Common myeloid progenitor, CD34-positive (primary cell): Measurements from ENCODE around the gene TTC4.

Experiments
- CTCF ChIA-PET: fragments of 350-600 bp; sonication (Branson Sonifier 250); formaldehyde crosslinking; loops from one replicate; lab custom pipeline; 2021; ENCODE audit warnings: antibody characterized with exemption; lab: Charles Lee
- POLR2A ChIA-PET: fragments of 350-600 bp; sonication (Branson Sonifier 250); formaldehyde crosslinking; loops from one replicate; lab custom pipeline; 2021; ENCODE audit warnings: antibody characterized with exemption; lab: Charles Lee
- DNase-seq, 3 donors: peaks; one replicate each; pipeline versions ENCODE4 v3.0.0 to v3.0.0-alpha.2; 2013
- H3K27ac ChIP-seq, 2 experiments: 1 replicate in 1 of 2; 2 replicates in 1 of 2; pipeline ENCODE4 v1.7.0; 2013; ENCODE audit warnings: inconsistent platforms in 2 of 2, low read length in 2 of 2, mild to moderate bottlenecking in 2 of 2, low read depth in 1 of 2, moderate library complexity in 1 of 2; ENCODE audit not compliant: severe bottlenecking in 2 of 2, insufficient read depth in 1 of 2, poor library complexity in 1 of 2
- H3K27me3 ChIP-seq, 5 experiments: replicated peaks in 2 of 5; 1 replicate in 3 of 5; 2 replicates in 2 of 5; pipeline versions ENCODE4 v1.6.1 to v1.7.0; 2013; ENCODE audit warnings: low read length in 4 of 5, mild to moderate bottlenecking in 2 of 5, moderate library complexity in 2 of 5, inconsistent platforms in 1 of 5; ENCODE audit not compliant: insufficient read depth in 5 of 5, control insufficient read depth in 4 of 5
- H3K36me3 ChIP-seq, 4 experiments: 1 replicate in 2 of 4; 2 replicates in 2 of 4; pipeline versions ENCODE4 v1.6.1 to v1.7.0; 2013; ENCODE audit warnings: low read length in 3 of 4, control low read depth in 1 of 4, mild to moderate bottlenecking in 1 of 4; ENCODE audit not compliant: control insufficient read depth in 4 of 4, insufficient read depth in 4 of 4
- H3K4me1 ChIP-seq, 4 experiments: 1 replicate in 3 of 4; 2 replicates in 1 of 4; pipeline versions ENCODE4 v1.6.1 to v1.7.1; 2013; ENCODE audit warnings: low read length in 3 of 4, mild to moderate bottlenecking in 3 of 4, control low read depth in 1 of 4, inconsistent platforms in 1 of 4, moderate library complexity in 1 of 4; ENCODE audit not compliant: control insufficient read depth in 4 of 4, insufficient read depth in 4 of 4; ENCODE audit errors: control extremely low read depth in 1 of 4
- H3K4me3 ChIP-seq, 7 experiments: 1 replicate in 4 of 7; 2 replicates in 3 of 7; pipeline versions ENCODE4 v1.5.1 to v1.7.0; 2013; ENCODE audit warnings: mild to moderate bottlenecking in 7 of 7, low read length in 6 of 7, moderate library complexity in 6 of 7, inconsistent platforms in 2 of 7, low read depth in 2 of 7, control low read depth in 1 of 7; ENCODE audit not compliant: insufficient read depth in 4 of 7, control insufficient read depth in 1 of 7; ENCODE audit errors: extremely low read depth in 1 of 7
- H3K9me3 ChIP-seq, 5 experiments: 1 replicate in 4 of 5; 2 replicates in 1 of 5; pipeline versions ENCODE4 v1.6.1 to v1.7.1; 2013; ENCODE audit warnings: low read length in 4 of 5, mild to moderate bottlenecking in 2 of 5, inconsistent platforms in 1 of 5, low read depth in 1 of 5, moderate library complexity in 1 of 5; ENCODE audit not compliant: control insufficient read depth in 4 of 5, insufficient read depth in 2 of 5; ENCODE audit errors: control extremely low read depth in 1 of 5
- WGBS: methylation state at CpG from one replicate; pipeline ENCODE4 v1.1.5; 2013; ENCODE audit not compliant: insufficient coverage; 5-methylcytosine and 5-hydroxymethylcytosine counted together

TTC4 gene

GRCh38 chr1:54695221-54695620 lies 20.4 kb upstream of the TTC4 start:
- CTCF ChIA-PET, result no interaction called here
- 97% methylated on average over 15 of the region's 15 CpGs for WGBS
- DNase-seq, result no peak
- no peaks in the 10 kb centered on the region for H3K4me1 ChIP-seq
- H3K27me3 ChIP-seq, result no peaks in the 10 kb centered on the region
- H3K36me3 ChIP-seq, result no peaks in the 10 kb centered on the region
- no peak overlapping the region for H3K4me3 ChIP-seq
- POLR2A ChIA-PET, result no interaction called here
- H3K27ac ChIP-seq, result no peak overlapping the region
- H3K9me3 ChIP-seq, result no peaks in the 10 kb centered on the region

- Histone ChIP-seq H3K4me3 (no peak overlapping the region), H3K27ac (no peak overlapping the region), H3K4me1 (no peaks in the 10 kb centered on the region), H3K36me3 (no peaks in the 10 kb centered on the region), H3K27me3 (no peaks in the 10 kb centered on the region), H3K9me3 (no peaks in the 10 kb centered on the region)
- no peak for DNase-seq
- WGBS, result 100% methylated on average over 1 of the region's 1 CpG
- ChIA-PET POLR2A (no interaction called here), CTCF (no interaction called here)
These were observed 19.9 kb upstream of the TTC4 start for GRCh38 chr1:54695764-54696163.

- no CpG with 5 or more reads among the region's 3 CpGs for WGBS
- Histone ChIP-seq H3K9me3 (no peaks in the 10 kb centered on the region), H3K4me3 (no peak overlapping the region), H3K36me3 (no peaks in the 10 kb centered on the region), H3K27me3 (no peaks in the 10 kb centered on the region), H3K4me1 (no peaks in the 10 kb centered on the region), H3K27ac (no peak overlapping the region)
- DNase-seq, result no peak
- POLR2A ChIA-PET, result no interaction called here
- CTCF ChIA-PET, result no interaction called here
These were observed 19.4 kb upstream of the TTC4 start for GRCh38 chr1:54696262-54696661.

GRCh38 chr1:54697896-54698295 lies 17.8 kb upstream of the TTC4 start:
- ChIA-PET CTCF (no interaction called here), POLR2A (interaction anchor here (0.7 kb wide), 1 partner anchor 27 kb away, joined by 3 read pairs; no protein-coding TSS in a partner anchor)
- Histone ChIP-seq H3K27me3 (no peaks in the 10 kb centered on the region), H3K4me3 (no peak overlapping the region), H3K4me1 (no peaks in the 10 kb centered on the region), H3K27ac (no peak overlapping the region), H3K36me3 (peaks cover 0 to 2% (median 0%) of the 10 kb centered on the region in 4 experiments), H3K9me3 (no peaks in the 10 kb centered on the region)
- WGBS, result 91% methylated on average over 6 of the region's 6 CpGs
- DNase-seq, result no peak

- WGBS, result 100% methylated on average over 4 of the region's 8 CpGs
- H3K36me3 ChIP-seq, result peaks cover 0 to 5% (median 0%) of the 10 kb centered on the region in 4 experiments
- no peak for DNase-seq
- H3K4me1 ChIP-seq, result no peaks in the 10 kb centered on the region
- POLR2A ChIA-PET, result no interaction called here
- no peak overlapping the region for H3K4me3 ChIP-seq
- no peaks in the 10 kb centered on the region for H3K9me3 ChIP-seq
- no peak overlapping the region for H3K27ac ChIP-seq
- CTCF ChIA-PET, result no interaction called here
- no peaks in the 10 kb centered on the region for H3K27me3 ChIP-seq
These were observed 17.3 kb upstream of the TTC4 start for GRCh38 chr1:54698346-54698745.

GRCh38 chr1:54699936-54700525 lies 15.6 kb upstream of the TTC4 start:
- no peak for DNase-seq
- POLR2A ChIA-PET, result no interaction called here
- WGBS, result over 99% methylated on average over 10 of the region's 11 CpGs
- Histone ChIP-seq H3K27ac (no peak overlapping the region), H3K4me1 (no peaks in the 10 kb centered on the region), H3K36me3 (peaks cover 0 to 6% (median 1%) of the 10 kb centered on the region in 4 experiments), H3K27me3 (no peaks in the 10 kb centered on the region), H3K4me3 (no peak overlapping the region), H3K9me3 (no peaks in the 10 kb centered on the region)
- CTCF ChIA-PET, result interaction anchor here (0.8 to 1.6 kb wide), 3 partner anchors 9 to 152 kb away, joined by 4 read pairs; partner anchors contain the start of genes ACOT11 and MROH7

- no peak overlapping the region for H3K27ac ChIP-seq
- POLR2A ChIA-PET, result no interaction called here
- 100% methylated on average over 9 of the region's 9 CpGs for WGBS
- CTCF ChIA-PET, result no interaction called here
- H3K36me3 ChIP-seq, result peaks cover 0 to 6% (median 1%) of the 10 kb centered on the region in 4 experiments
- H3K27me3 ChIP-seq, result no peaks in the 10 kb centered on the region
- no peak overlapping the region for H3K4me3 ChIP-seq
- H3K9me3 ChIP-seq, result no peaks in the 10 kb centered on the region
- H3K4me1 ChIP-seq, result no peaks in the 10 kb centered on the region
- no peak for DNase-seq
These were observed 14.6 kb upstream of the TTC4 start for GRCh38 chr1:54701066-54701465.
